ENCODE data around the gene CHCHD6. TPM values are rescaled to one million over a fixed set of nuclear protein-coding genes. Genes with fewer than 3 reads are reported as not detected.

Gene CHCHD6
- total RNA-seq, 1 donor from 2014 or later, result 30.2 TPM

DNA sequence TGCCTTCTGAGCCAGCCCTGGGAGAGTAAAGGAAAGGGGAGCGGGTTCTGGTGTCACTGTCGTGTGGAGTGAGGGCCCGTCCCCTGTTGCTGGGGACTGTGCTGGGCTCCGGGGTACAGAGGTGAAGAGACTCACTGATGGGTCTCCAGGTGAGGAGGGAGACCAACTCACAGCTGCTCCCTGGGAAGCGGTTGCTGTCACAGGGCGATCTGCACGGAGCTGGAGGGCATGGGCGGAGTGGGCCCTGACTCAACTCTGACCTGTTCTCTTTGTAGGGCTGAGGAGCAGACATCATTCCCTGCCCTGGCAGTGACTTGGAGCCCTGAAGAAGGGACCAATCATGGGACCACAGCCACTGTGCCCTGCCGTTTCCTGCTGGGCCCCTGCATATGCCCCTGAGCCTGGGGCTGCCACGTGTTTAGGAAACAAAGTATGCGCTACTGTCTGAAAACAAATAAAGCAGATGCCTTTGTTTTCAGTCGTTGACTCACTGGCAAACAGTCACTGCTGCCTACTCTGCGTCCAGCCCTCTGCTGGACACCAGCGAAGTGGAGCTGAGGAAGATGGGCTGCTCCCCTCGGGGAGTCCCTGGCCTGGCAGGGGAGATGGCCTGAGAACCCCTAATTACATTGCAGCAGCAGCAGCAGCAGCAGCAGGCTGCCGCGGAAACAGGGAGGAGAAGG lies 256.0 kb downstream of the CHCHD6 start:
- peaks cover 4% of the 10 kb centered on the region for H3K36me3 Mint-ChIP-seq (ENCODE audit: insufficient read depth)
- H3K27ac Mint-ChIP-seq, result peak overlapping the region; percentile 43
- no peaks in the 10 kb centered on the region for H3K9me3 Mint-ChIP-seq (ENCODE audit: low read depth)
- H3K4me1 Mint-ChIP-seq (ENCODE audit: low read depth), result peaks cover 6% of the 10 kb centered on the region
- H3K4me3 Mint-ChIP-seq (ENCODE audit: low read depth), result no peak overlapping the region
- no peaks in the 10 kb centered on the region for H3K27me3 Mint-ChIP-seq
- TF ChIP-seq, protein P1, sequence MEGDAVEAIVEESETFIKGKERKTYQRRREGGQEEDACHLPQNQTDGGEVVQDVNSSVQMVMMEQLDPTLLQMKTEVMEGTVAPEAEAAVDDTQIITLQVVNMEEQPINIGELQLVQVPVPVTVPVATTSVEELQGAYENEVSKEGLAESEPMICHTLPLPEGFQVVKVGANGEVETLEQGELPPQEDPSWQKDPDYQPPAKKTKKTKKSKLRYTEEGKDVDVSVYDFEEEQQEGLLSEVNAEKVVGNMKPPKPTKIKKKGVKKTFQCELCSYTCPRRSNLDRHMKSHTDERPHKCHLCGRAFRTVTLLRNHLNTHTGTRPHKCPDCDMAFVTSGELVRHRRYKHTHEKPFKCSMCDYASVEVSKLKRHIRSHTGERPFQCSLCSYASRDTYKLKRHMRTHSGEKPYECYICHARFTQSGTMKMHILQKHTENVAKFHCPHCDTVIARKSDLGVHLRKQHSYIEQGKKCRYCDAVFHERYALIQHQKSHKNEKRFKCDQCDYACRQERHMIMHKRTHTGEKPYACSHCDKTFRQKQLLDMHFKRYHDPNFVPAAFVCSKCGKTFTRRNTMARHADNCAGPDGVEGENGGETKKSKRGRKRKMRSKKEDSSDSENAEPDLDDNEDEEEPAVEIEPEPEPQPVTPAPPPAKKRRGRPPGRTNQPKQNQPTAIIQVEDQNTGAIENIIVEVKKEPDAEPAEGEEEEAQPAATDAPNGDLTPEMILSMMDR (IDR thresholded peaks at IDR 0.05; ENCODE audit: unreplicated experiment), result peak; percentile 42
- DNase-seq (ENCODE audit: low spot score, unreplicated experiment), result no peak

DNA sequence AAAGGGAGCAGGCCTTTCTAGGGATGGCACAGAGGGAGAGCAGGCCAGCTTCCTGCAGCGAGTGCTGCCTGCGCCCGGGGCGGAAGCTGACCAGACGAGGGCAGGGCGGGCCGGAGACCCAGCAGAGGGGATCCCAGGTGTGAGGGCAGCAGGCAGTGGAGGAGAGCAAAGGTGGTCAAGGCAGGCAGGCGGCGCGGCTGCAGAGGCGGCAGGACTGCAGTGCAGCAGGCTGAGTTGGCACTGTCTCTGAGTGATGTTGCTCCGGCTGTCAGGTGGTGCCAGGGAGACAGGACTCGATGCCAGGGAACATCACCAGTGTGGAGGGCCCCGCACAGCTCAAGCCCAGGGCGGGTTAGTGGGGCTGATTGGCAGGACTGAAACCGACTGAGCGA lies 256.6 kb downstream of the CHCHD6 start:
- no peaks in the 10 kb centered on the region for H3K9me3 Mint-ChIP-seq (ENCODE audit: low read depth)
- TF ChIP-seq, protein P1 (IDR thresholded peaks at IDR 0.05; ENCODE audit: unreplicated experiment), result no peak
- peaks cover 6% of the 10 kb centered on the region for H3K4me1 Mint-ChIP-seq (ENCODE audit: low read depth)
- H3K36me3 Mint-ChIP-seq (ENCODE audit: insufficient read depth), result peaks cover 4% of the 10 kb centered on the region
- DNase-seq (ENCODE audit: low spot score, unreplicated experiment), result no peak
- no peaks in the 10 kb centered on the region for H3K27me3 Mint-ChIP-seq
- peak overlapping the region; percentile 43 for H3K27ac Mint-ChIP-seq
- no peak overlapping the region for H3K4me3 Mint-ChIP-seq (ENCODE audit: low read depth)

DNA sequence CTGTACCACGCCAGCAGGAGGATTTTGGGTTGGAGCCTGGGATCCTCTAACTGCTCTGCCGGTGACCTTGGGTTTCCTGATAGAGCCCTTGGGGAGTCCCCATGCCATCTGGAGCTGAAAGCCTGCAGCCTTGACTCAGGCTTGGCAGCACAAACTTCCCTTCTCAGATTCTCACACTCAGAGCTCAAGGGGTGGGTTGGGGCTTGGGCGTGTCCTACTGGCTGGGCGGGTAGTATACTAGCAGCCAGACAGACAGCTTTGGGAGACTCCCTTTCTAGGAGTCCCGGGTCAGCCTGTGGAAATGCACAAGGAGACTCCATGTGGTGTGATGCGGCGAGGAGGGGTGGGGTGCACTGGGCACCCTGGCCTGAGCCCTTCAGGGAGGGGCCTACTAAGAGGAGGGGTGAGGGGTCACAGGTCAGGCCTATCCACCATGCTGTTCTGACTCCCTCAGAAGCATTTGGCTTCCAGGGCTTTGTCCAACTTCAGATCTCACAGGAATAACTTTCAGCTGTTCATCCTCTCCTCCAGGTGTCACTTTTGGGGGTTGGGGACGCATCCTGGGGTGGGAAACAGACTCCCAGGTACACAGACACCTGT lies 257.3 kb downstream of the CHCHD6 start:
- TF ChIP-seq, protein P1 (IDR thresholded peaks at IDR 0.05; ENCODE audit: unreplicated experiment), result no peak
- DNase-seq (ENCODE audit: low spot score, unreplicated experiment), result no peak

DNA sequence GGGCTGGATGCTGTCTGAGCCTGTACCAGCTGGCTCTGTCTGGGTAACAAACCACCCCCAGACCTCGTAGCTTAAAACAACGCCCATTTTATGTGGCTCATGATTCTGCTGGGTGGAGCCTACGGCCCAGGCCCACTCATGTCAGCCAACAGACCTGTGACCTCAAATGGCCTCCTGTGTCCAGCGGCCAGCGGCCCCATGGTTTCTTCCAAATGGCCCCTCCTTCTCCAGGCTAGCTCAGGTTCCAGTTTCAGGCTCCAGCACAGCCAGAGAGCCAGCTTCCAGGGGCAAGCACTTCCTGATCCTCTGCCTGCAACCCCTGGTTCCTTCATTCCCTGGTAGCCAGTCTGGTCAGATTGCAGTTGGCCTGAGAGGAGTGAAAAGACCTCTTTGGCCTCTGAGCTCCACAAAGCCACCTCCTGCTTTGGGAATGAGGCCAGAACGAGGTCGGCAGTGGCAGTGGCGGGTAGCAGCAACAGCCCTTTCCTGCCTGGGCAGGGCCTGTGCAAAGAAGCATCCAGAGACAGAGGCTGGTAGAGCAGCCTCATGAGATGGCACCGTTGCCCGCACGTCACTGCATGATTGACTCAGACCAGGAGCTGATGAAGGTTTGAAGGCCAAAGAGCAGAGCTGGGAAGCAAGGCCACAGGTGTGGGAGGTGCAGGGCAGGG lies 257.9 kb downstream of the CHCHD6 start:
- no peaks in the 10 kb centered on the region for H3K9me3 Mint-ChIP-seq (ENCODE audit: low read depth)
- peaks cover 4% of the 10 kb centered on the region for H3K27me3 Mint-ChIP-seq
- H3K36me3 Mint-ChIP-seq (ENCODE audit: insufficient read depth), result peaks cover 4% of the 10 kb centered on the region
- peaks cover 6% of the 10 kb centered on the region for H3K4me1 Mint-ChIP-seq (ENCODE audit: low read depth)
- no peak for DNase-seq (ENCODE audit: low spot score, unreplicated experiment)
- TF ChIP-seq, protein P1 (IDR thresholded peaks at IDR 0.05; ENCODE audit: unreplicated experiment), result no peak
- no peak overlapping the region for H3K27ac Mint-ChIP-seq
- no peak overlapping the region for H3K4me3 Mint-ChIP-seq (ENCODE audit: low read depth)

More for the DNA sequence above, 257.3 kb downstream of the CHCHD6 start:
- Mint-ChIP-seq H3K27me3 (peaks cover 3% of the 10 kb centered on the region), H3K9me3 (ENCODE audit: low read depth) (no peaks in the 10 kb centered on the region), H3K4me1 (ENCODE audit: low read depth) (peaks cover 6% of the 10 kb centered on the region), H3K36me3 (ENCODE audit: insufficient read depth) (peaks cover 4% of the 10 kb centered on the region), H3K27ac (no peak overlapping the region), H3K4me3 (ENCODE audit: low read depth) (no peak overlapping the region)

DNA sequence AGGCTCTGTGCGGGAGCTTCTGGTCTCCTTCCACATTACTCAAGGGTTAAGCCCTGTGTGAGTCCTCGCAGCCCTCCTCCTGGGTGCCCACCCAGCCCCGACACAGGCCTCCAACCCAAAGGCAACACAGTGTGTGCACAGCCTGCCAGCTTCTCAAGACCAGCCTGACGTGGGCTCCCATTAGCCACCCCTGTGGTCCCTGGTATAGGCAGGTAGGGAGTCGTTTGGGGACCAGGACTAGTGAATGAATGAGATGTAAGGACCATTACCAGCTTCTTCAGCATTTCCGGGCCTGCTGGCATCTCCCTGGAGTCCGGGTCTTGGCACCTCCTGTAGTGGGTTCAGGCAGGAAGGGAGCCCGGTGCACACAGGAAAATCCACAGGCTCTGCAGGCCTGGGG lies 258.7 kb downstream of the CHCHD6 start:
- Mint-ChIP-seq H3K27me3 (peaks cover 4% of the 10 kb centered on the region), H3K27ac (peak overlapping the region; percentile 50), H3K4me1 (ENCODE audit: low read depth) (peaks cover 6% of the 10 kb centered on the region), H3K4me3 (ENCODE audit: low read depth) (no peak overlapping the region), H3K36me3 (ENCODE audit: insufficient read depth) (peaks cover 4% of the 10 kb centered on the region), H3K9me3 (ENCODE audit: low read depth) (no peaks in the 10 kb centered on the region)
- DNase-seq (ENCODE audit: low spot score, unreplicated experiment), result no peak
- TF ChIP-seq, protein P1 (IDR thresholded peaks at IDR 0.05; ENCODE audit: unreplicated experiment), result no peak
